CD4-positive, alpha-beta T cell treated with Interleukin-15 for 1 hour (primary cell): Measurements from ENCODE around the gene SLC24A4.
A peak's percentile ranks its signal among the peaks of the same experiment; 100 is the strongest.

Experiments
- DNase-seq: peaks from one replicate; pipeline ENCODE4 v3.0.0-alpha.2; 2020

The SLC24A4 gene

DNA sequence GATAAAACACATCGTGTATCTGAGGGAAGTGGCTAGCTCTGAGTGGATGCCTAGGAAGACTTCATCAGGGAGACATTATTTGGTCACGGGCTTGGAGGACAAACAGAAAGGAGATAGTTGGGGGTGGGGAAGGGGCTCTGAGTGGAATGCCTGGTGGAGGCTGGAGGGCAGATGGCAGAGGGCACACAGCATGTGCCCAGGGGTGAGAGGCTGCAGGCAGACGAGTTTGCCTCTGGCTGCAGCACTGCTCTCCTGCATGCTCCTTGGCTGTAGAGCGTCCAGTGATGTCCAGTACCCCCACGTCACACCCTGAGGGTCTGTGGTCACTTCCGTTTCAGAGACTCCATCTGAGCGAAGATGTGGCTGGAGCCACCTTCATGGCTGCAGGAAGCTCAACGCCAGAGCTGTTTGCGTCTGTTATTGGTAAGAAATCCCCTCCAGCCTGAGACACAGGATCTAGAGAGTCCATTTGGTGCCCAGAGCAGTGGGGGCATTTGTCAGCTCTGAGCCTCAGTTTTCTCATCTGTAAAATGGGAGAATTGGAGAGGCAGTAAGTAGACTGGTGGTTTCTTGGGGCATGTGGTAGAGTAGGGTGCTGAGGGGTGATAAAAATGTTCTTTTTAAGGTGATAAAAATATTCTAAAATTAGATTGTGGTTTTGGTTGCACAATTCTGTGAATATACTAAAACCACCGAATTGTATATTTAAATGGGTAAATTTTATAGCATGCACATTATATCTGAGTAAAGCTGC lies 119.0 kb downstream of the SLC24A4 start:
- DNase-seq = no peak

DNA sequence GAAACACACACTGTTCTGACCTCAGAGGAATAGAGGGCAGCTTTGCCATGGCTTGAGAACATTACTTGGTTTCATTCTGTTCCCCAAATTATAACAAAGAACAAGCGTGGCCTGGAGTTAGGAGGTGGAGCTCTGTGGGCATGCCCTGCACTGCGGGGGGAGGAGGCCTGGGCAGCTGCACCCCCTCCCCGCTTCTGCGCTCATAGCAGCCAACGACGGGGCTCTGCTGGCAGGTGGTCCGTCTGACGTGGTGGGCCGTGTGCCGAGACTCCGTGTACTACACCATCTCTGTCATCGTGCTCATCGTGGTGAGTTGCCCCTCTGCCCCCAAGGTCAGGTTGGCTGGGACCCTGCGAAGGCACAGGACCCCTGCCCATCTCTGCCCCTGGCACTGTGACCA lies 120.2 kb downstream of the SLC24A4 start:
- no peak for DNase-seq

GRCh38 chr14:92443741-92444140 lies 120.8 kb downstream of the SLC24A4 start:
- no peak for DNase-seq

GRCh38 chr14:92446771-92447170 lies 123.8 kb downstream of the SLC24A4 start:
- no peak for DNase-seq

- DNase-seq = no peak
Measured at GRCh38 chr14:92447416-92448197, 124.6 kb downstream of the SLC24A4 start.

- DNase-seq = no peak
Measured at GRCh38 chr14:92448786-92449185, 125.8 kb downstream of the SLC24A4 start.

- DNase-seq = no peak
Measured at GRCh38 chr14:92449404-92450181, 126.6 kb downstream of the SLC24A4 start.

GRCh38 chr14:92450351-92451070 lies 127.5 kb downstream of the SLC24A4 start:
- no peak for DNase-seq

DNA sequence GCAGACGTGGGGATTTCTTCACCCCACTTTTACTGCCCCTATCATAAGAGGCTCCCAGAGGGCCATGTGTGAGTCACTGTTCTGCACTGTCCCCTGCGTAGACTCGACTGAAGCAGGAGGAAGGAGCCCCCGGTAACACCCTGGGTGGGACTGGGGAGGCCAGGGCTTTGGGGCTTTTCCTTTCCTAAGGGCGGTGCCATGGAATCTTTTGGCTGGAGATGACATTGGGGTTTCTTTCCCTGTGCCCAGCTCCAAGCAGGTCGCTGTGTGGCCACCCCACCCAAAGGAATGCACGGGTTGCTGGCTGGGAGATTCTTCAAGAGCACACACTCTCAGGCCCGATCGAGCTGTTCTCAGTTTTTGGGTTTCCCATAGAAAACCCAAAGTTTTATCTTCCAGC lies 128.3 kb downstream of the SLC24A4 start:
- no peak for DNase-seq

DNA sequence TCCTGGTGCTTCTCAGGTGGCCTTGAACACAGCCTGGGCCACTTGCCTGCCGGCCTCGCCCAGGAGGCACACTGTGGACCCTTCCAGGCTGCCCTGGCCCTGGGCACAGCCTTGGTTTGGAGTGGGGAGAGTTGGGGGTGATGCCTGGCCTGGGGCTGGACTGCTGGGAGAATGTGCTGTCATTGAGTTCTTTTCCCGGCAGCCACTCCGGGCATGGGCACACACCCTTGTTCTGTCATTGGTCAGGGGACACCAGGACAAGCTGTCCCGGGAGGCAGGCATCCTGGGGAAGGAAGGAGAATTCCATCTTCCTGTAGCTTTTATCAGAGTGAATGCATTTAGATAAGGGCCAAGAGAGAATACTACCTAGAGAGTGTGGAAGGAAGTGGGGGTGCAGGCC lies 128.8 kb downstream of the SLC24A4 start:
- no peak for DNase-seq

DNA sequence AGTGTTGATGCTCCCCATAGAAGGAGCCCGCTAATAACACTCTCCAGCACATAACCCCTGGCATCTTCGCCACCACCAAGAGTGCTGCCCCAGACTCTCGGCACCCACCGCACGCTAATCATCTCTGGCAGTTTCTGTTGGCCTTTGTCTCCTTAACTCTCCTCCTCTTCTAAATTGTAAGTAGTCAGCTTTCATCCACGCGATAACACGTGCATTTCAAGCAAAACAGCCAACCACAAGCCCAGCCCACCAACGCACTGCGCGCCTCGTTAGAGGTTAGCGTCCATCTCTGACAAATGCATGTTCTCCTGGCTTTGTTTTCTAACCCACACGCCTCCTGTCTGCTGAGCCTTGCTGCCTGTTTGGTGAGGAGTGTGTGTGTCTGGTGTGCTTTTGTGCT lies 129.5 kb downstream of the SLC24A4 start:
- DNase-seq = no peak

GRCh38 chr14:92453691-92454090 lies 130.7 kb downstream of the SLC24A4 start:
- DNase-seq = no peak

- no peak for DNase-seq
Measured at GRCh38 chr14:92455231-92455630, 132.3 kb downstream of the SLC24A4 start.

- DNase-seq = peak; percentile 56
Measured at GRCh38 chr14:92456215-92457015, 133.4 kb downstream of the SLC24A4 start.

DNA sequence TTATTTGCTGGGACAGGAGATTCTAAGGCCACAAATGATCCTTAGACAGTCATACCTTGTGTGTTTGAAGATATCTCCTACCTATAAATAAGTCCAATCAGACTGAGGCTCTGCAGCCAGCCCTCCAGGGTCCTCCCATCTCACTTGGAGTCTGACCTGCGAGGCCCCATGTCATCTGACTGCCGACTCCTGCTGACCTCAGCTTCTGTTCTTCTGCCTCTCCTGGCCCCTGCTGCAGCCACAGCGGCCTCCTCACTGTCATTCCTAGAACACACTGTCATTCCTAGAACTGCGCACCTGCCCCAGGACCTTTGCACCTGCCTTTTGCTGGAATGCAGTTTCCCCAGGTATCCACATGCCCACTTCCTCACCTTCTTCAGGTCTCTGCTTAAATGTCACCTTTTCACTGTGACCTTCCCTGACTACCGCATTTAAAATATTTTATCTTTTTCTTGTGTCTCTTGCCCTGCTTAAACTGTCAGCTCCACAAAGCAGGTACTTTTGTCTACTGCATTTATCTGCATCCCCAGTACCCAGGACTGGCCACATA lies 134.1 kb downstream of the SLC24A4 start:
- DNase-seq = no peak

DNA sequence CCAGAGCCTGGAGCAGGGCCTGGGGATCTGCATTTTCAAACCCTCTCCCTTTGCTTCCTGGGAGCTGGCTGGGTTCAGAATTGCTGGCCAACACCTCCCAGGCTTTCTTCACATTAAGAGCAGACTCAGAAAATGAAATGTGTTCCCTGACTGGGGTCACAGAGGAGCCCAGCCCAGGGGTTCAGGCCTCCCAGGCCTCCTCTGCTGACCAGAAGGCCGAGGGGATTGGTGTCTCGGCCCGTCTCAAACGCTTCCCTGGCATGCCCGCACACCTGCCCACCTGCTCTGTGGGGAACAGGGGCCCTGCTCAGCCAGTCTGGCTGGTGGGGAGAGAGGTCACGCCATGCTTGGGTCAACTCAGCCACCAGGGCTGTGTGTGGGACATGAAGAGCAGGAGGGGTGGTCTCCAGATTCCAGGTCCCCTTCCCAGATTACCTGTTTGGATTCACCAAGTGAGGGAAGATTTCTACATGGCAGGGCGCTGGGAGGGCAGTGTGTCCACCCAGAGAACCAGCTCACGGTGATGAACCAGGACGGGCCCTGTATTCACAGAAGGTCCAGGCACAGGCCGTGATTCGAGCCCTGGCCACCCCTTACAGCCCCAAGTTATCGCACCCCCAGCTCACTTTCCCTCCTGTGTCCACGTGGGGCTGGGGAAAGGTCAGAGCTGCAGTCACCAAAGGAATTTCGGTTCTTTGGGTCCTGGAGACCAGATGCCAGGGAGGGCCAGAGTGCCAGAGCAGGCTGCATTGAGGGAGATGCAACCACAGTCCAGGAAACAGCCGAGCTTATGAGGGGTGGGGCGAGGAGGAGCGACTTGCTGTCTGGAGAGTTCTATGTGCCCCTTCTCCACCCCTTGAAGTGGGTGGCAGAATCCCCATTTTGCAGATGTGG lies 135.4 kb downstream of the SLC24A4 start:
- no peak for DNase-seq

DNA sequence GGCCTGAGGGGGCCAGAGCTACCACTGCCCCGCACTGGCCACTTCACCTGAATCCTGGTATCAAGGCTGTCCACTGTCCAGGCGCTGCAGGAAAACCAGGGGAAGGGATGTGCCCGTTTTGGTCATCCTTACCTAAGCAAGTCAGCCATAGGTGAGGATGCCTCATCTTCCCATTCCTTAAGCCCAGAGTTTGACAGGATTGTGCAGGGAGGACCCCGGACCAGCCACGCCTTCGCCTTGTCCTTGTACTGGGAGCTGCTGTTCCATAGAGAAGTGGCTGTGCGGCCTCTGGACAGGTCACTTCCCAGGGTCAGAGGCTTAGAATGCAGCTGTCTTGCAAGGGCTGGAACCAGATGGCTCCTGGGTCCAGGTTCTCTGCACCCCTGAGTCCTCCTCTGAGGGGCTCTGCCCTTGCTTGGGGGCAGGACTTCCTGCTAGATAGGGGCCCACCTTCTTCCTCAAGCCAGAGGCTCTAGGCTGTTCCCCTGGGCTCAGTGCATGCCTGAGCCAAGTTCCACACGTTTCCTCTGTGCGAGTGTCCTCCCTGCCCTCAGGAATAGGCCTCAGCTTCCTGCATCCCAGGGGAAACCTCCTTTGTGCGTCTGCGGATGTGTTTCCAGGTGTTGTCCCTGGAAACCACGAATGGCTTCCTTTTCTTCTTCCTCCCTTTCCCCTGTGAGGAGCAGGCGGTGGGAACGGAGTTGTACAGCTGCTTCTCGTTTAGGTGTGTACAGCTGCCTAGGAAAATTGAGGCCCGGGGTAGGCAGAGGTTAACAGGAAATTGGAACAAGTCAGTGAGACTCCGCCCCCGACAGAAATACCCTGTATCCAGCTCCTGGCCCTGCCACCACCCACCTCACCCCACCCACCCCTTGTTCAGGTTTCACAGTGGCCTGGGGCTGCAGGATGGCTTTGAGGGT lies 136.3 kb downstream of the SLC24A4 start:
- DNase-seq = no peak

DNA sequence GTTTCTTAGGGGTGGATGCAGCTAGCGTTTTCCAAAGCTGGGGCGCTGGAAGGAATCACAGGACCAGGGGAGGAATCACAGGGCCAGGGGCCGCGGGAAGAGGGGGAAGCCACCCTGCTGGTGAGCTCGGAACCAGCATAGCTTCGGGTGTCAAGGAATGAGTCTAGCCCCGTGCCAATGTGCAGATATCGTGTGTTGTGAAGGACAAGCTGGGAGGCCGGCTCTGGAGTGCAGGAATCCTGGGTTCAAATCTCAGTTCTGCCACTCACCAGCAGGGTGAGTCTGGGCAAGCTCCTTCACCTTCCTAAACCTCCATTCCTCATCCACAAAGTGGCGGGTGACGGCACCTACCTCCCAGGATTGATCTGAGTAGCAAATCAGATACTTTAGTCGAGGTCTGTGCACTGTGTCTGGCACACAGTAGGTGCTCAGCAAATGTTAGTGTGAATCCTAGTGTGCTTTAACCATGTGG lies 137.0 kb downstream of the SLC24A4 start:
- no peak for DNase-seq

GRCh38 chr14:92460541-92460915 lies 137.6 kb downstream of the SLC24A4 start:
- no peak for DNase-seq
